IMR-90 (cell line): ENCODE measurements around the gene MCF2L.

Experiments used
- CTCF ChIP-seq: conservative IDR thresholded peaks from 2 replicates; pipeline ENCODE4 v1.5.1; 2012; ENCODE audit warnings: mild to moderate bottlenecking, low read depth, low read length, improper control_type of control experiment
- POLR2A ChIP-seq: IDR thresholded peaks from 2 replicates; pipeline ENCODE4 v1.6.1; 2012; ENCODE audit warnings: mild to moderate bottlenecking, low read depth, low read length
- RFX5 ChIP-seq: IDR thresholded peaks from 2 replicates; pipeline ENCODE4 v1.8.0; 2012; ENCODE audit warnings: low read depth, mild to moderate bottlenecking, low read length, moderate library complexity

- TF ChIP-seq RFX5 (no peak), CTCF (no peak), POLR2A (no peak)
Measured at GRCh38 chr13:113043931-113044330, 74.9 kb downstream of the MCF2L start.
